Smooth muscle cell (in vitro differentiated cells): ENCODE results near the gene LIFR. TPM values are rescaled to one million over a fixed set of nuclear protein-coding genes. Genes with fewer than 3 reads are reported as not detected.
A peak's percentile ranks its signal among the peaks of the same experiment; 100 is the strongest.

Experiments used
- DNase-seq: peaks from one replicate; lab custom pipeline; 2025; ENCODE audit not compliant: unreplicated experiment; lab: John Stamatoyannopoulos, UW
- H2AFZ ChIP-seq: fragments of 200-600 bp; sonication (generic); 2 replicates; pipeline ENCODE4 v1.6.0; 2016; ENCODE audit warnings: antibody characterized with exemption, low read depth, mild to moderate bottlenecking
- H3F3A ChIP-seq: fragments of 200-600 bp; sonication (generic); 2 replicates; pipeline ENCODE4 v1.6.0; 2017; ENCODE audit warnings: antibody characterized with exemption, low read depth
- H3K27ac ChIP-seq: fragments of 200-600 bp; sonication (generic); 2 replicates; pipeline ENCODE4 v1.5.1; 2016; ENCODE audit warnings: low read depth, mild to moderate bottlenecking
- H3K27me3 ChIP-seq: fragments of 200-600 bp; sonication (generic); 2 replicates; pipeline ENCODE4 v1.6.1; 2016; ENCODE audit warnings: low read depth, mild to moderate bottlenecking
- H3K36me3 ChIP-seq: fragments of 200-600 bp; sonication (generic); 2 replicates; pipeline ENCODE4 v1.5.1; 2016; ENCODE audit warnings: low read depth
- H3K4me1 ChIP-seq: fragments of 200-600 bp; sonication (generic); 2 replicates; pipeline ENCODE4 v1.5.1; 2016; ENCODE audit warnings: low read depth
- H3K4me2 ChIP-seq: fragments of 200-600 bp; sonication (generic); 2 replicates; pipeline ENCODE4 v1.6.0; 2016; ENCODE audit warnings: mild to moderate bottlenecking
- H3K4me3 ChIP-seq: fragments of 200-600 bp; sonication (generic); 2 replicates; pipeline ENCODE4 v1.5.1; 2016; ENCODE audit warnings: mild to moderate bottlenecking
- H3K79me2 ChIP-seq: fragments of 200-600 bp; sonication (generic); 2 replicates; pipeline ENCODE4 v1.6.0; 2016; ENCODE audit warnings: low read depth, mild to moderate bottlenecking
- H3K9ac ChIP-seq: fragments of 200-600 bp; sonication (generic); 2 replicates; pipeline ENCODE4 v1.6.0; 2016; ENCODE audit warnings: low read depth
- H3K9me3 ChIP-seq: fragments of 200-600 bp; sonication (generic); replicated peaks from 2 replicates; pipeline ENCODE4 v1.5.1; 2016; ENCODE audit warnings: low read depth
- H4K20me1 ChIP-seq: fragments of 200-600 bp; sonication (generic); 2 replicates; pipeline ENCODE4 v1.6.0; 2016; ENCODE audit warnings: low read depth
- WGBS: methylation state at CpG from one replicate; pipeline ENCODE4 v1.1.7; 2016; ENCODE audit warnings: low lambda C conversion rate; 5-methylcytosine and 5-hydroxymethylcytosine counted together
- polyA plus RNA-seq: library from polyadenylated mRNA; unstranded; fragments of >200 nt; fragmentation: Nextera tagmentation; extraction: Ambion mirVana; gene quantifications from 2 replicates; pipeline ENCODE4 v1.2.1, GENCODE V29; 2016
- total RNA-seq: library from RNA; depleted of rRNA; stranded (reverse); fragments of >200 nt; gene quantifications from 2 replicates; pipeline ENCODE4 v1.2.3, GENCODE V29; 2014
- TF ChIP-seq, protein P1 (sequence below): fragments of 200-600 bp; sonication (generic); IDR thresholded peaks from 2 replicates; pipeline ENCODE4 v1.5.1; 2017; ENCODE audit warnings: borderline replicate concordance, mild to moderate bottlenecking, antibody characterized with exemption; ENCODE audit not compliant: insufficient read depth, poor library complexity, severe bottlenecking

LIFR gene
- total and polyA plus RNA-seq, 2 experiments from 2014 or later: 14.3 to 29.2 TPM

DNA sequence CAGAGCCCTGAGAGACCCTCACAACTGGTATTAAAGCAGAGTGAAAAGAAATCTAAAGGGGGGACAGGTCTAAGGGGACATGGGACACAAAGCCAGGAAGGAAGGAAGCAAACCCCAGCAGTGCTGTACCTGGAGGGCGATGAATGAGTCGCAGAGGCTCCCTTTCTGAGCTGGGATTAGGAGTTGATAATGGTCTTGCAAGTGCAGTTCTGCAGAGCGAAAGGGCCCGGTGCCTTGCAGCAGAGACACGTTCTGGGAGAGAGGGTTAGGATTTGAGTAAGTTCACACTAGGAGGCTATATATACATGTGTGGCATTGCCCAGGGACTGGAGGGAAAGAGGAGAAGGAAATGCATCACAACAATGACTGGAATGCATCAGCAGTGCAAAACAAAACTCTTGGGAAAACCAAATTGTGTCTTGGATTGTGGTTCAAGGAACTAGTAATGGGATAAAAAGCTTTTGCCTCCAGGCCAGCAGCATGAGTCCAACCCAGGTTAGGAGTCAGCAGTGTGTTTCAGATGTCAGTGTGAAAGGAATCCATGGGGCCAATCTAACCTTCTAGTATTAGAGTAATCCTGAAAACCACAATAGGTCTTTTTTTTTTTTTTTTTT lies 38.8 kb upstream of the LIFR start:
- Histone ChIP-seq H3K36me3 (no peaks in the 10 kb centered on the region), H2AFZ (no peak overlapping the region), H3K79me2 (no peaks in the 10 kb centered on the region), H3K27ac (no peak overlapping the region), H3K9me3 (no peaks in the 10 kb centered on the region), H3K4me2 (peak overlapping the region; percentile 25), H3F3A (no peaks in the 10 kb centered on the region), H3K27me3 (no peaks in the 10 kb centered on the region), H3K4me3 (no peak overlapping the region), H3K4me1 (no peaks in the 10 kb centered on the region), H4K20me1 (no peaks in the 10 kb centered on the region), H3K9ac (no peak overlapping the region)
- TF ChIP-seq, protein P1, sequence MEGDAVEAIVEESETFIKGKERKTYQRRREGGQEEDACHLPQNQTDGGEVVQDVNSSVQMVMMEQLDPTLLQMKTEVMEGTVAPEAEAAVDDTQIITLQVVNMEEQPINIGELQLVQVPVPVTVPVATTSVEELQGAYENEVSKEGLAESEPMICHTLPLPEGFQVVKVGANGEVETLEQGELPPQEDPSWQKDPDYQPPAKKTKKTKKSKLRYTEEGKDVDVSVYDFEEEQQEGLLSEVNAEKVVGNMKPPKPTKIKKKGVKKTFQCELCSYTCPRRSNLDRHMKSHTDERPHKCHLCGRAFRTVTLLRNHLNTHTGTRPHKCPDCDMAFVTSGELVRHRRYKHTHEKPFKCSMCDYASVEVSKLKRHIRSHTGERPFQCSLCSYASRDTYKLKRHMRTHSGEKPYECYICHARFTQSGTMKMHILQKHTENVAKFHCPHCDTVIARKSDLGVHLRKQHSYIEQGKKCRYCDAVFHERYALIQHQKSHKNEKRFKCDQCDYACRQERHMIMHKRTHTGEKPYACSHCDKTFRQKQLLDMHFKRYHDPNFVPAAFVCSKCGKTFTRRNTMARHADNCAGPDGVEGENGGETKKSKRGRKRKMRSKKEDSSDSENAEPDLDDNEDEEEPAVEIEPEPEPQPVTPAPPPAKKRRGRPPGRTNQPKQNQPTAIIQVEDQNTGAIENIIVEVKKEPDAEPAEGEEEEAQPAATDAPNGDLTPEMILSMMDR: no peak
- 47% methylated on average over 5 of the region's 5 CpGs for WGBS
- DNase-seq: no peak

DNA sequence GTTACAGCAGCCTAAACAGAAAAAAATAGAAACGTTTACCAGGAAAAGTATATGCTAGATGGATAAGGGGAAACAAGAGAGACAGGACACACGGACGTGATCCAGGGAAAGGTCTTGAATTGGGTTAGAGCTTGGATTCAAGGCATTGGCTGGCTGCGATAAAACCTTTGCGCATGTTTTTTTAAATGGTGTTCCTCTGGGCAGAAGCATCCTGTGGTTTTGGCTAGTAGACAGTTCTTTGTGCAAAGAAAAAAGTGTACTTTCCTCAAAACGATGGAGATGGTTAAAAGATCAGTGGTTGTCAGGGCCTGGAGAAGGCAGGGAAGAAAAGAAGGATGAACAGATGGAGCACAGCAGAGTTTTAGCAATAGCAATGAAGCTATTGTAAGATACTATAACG lies 37.5 kb upstream of the LIFR start:
- H3K79me2 ChIP-seq: no peaks in the 10 kb centered on the region
- no peaks in the 10 kb centered on the region for H3K4me1 ChIP-seq
- TF ChIP-seq, protein P1: no peak
- H3K4me2 ChIP-seq: no peak overlapping the region
- no peak for DNase-seq
- no peaks in the 10 kb centered on the region for H4K20me1 ChIP-seq
- H3K36me3 ChIP-seq: no peaks in the 10 kb centered on the region
- H3K9me3 ChIP-seq: no peaks in the 10 kb centered on the region
- no peaks in the 10 kb centered on the region for H3K27me3 ChIP-seq
- no peak overlapping the region for H3K4me3 ChIP-seq
- H3K9ac ChIP-seq: no peak overlapping the region
- no peaks in the 10 kb centered on the region for H3F3A ChIP-seq
- WGBS: 87% methylated on average over 7 of the region's 7 CpGs
- no peak overlapping the region for H2AFZ ChIP-seq
- no peak overlapping the region for H3K27ac ChIP-seq

- TF ChIP-seq, protein P1: no peak
- Histone ChIP-seq H3K27ac (no peak overlapping the region), H3K9me3 (no peaks in the 10 kb centered on the region), H3K4me1 (no peaks in the 10 kb centered on the region), H3K9ac (no peak overlapping the region), H3K27me3 (no peaks in the 10 kb centered on the region), H3K36me3 (no peaks in the 10 kb centered on the region), H3F3A (no peaks in the 10 kb centered on the region), H3K4me2 (peak overlapping the region; percentile 10), H4K20me1 (no peaks in the 10 kb centered on the region), H2AFZ (no peak overlapping the region), H3K79me2 (no peaks in the 10 kb centered on the region), H3K4me3 (no peak overlapping the region)
- 73% methylated on average over 2 of the region's 2 CpGs for WGBS
- DNase-seq: no peak
Observed at GRCh38 chr5:38591523-38591849, 35.0 kb upstream of the LIFR start.

GRCh38 chr5:38590838-38591522 lies 34.5 kb upstream of the LIFR start:
- no peak overlapping the region for H2AFZ ChIP-seq
- no peaks in the 10 kb centered on the region for H4K20me1 ChIP-seq
- no peaks in the 10 kb centered on the region for H3K4me1 ChIP-seq
- H3K4me2 ChIP-seq: peak overlapping the region; percentile 10
- no peak overlapping the region for H3K9ac ChIP-seq
- TF ChIP-seq, protein P1: no peak
- H3F3A ChIP-seq: no peaks in the 10 kb centered on the region
- DNase-seq: no peak
- H3K9me3 ChIP-seq: no peaks in the 10 kb centered on the region
- H3K27ac ChIP-seq: no peak overlapping the region
- no peak overlapping the region for H3K4me3 ChIP-seq
- no peaks in the 10 kb centered on the region for H3K36me3 ChIP-seq
- no peaks in the 10 kb centered on the region for H3K79me2 ChIP-seq
- WGBS: 53% methylated on average over 2 of the region's 2 CpGs
- H3K27me3 ChIP-seq: no peaks in the 10 kb centered on the region
